A673 (cell line): ENCODE results near the gene PPP1R12C. TPM values are rescaled to one million over a fixed set of nuclear protein-coding genes. Genes with fewer than 3 reads are reported as not detected.

ENCODE experiments used
- BruUV-seq: library from RNA; stranded (reverse); fragments of 400-500 nt; replicated peaks from 2 replicates; lab custom pipeline; 2021; lab: Mats Ljungman, UMichigan
- CTCF ChIA-PET: fragments of 300-600 bp; sonication (Branson Sonifier 250); formaldehyde crosslinking; loops from one replicate; lab custom pipeline; 2022; ENCODE audit warnings: antibody characterized with exemption; lab: Charles Lee
- POLR2A ChIA-PET: fragments of 300-600 bp; sonication (Branson Sonifier 250); formaldehyde crosslinking; loops from one replicate; lab custom pipeline; 2022; ENCODE audit warnings: antibody characterized with exemption; ENCODE audit not compliant: low non-redundant PET; lab: Charles Lee
- DNase-seq: peaks from one replicate; pipeline ENCODE4 v3.0.0-alpha.2; 2015; ENCODE audit warnings: low spot score
- H3K27ac ChIP-seq: fragments of 200-600 bp; sonication (generic); 2 replicates; pipeline ENCODE4 v1.5.1; 2016; ENCODE audit warnings: mixed run types, low read depth, mild to moderate bottlenecking, mixed read lengths, antibody characterized with exemption, low read length; ENCODE audit not compliant: poor library complexity, severe bottlenecking
- H3K27me3 ChIP-seq: fragments of 200-600 bp; sonication (generic); replicated peaks from 2 replicates; pipeline ENCODE4 v1.6.1; 2017; ENCODE audit warnings: mixed run types, low read depth, mild to moderate bottlenecking, mixed read lengths, antibody characterized with exemption, low read length; ENCODE audit not compliant: insufficient read depth, poor library complexity
- H3K36me3 ChIP-seq: fragments of 200-600 bp; sonication (generic); 2 replicates; pipeline ENCODE4 v1.6.1; 2016; ENCODE audit warnings: mixed run types, mild to moderate bottlenecking, mixed read lengths, antibody characterized with exemption, low read length; ENCODE audit not compliant: insufficient read depth, poor library complexity, severe bottlenecking
- H3K4me1 ChIP-seq: fragments of 200-600 bp; sonication (generic); 2 replicates; pipeline ENCODE4 v1.6.1; 2017; ENCODE audit warnings: mixed run types, mild to moderate bottlenecking, mixed read lengths, antibody characterized with exemption, low read length; ENCODE audit not compliant: insufficient read depth, poor library complexity, severe bottlenecking
- H3K4me3 ChIP-seq: fragments of 200-600 bp; sonication (generic); 2 replicates; pipeline ENCODE4 v1.5.1; 2016; ENCODE audit warnings: low read depth, mixed run types, mild to moderate bottlenecking, mixed read lengths, low read length; ENCODE audit not compliant: poor library complexity, severe bottlenecking
- H3K9me3 ChIP-seq: fragments of 200-600 bp; sonication (generic); 2 replicates; pipeline ENCODE4 v1.6.1; 2016; ENCODE audit warnings: mixed run types, low read depth, mild to moderate bottlenecking, mixed read lengths, antibody characterized with exemption, low read length; ENCODE audit not compliant: poor library complexity, severe bottlenecking
- EZH2 ChIP-seq: fragments of 200-600 bp; sonication (generic); IDR thresholded peaks from 2 replicates; pipeline ENCODE4 v1.6.1; 2017; ENCODE audit warnings: borderline replicate concordance, low read depth, mild to moderate bottlenecking, mixed read lengths, antibody characterized with exemption, low read length; ENCODE audit not compliant: poor library complexity, severe bottlenecking
- intact Hi-C: fragments of 100-400 bp; cut with micrococcal nuclease; formaldehyde crosslinking; loops from one replicate; pipeline ENCODE4 v1.10.0; 2022; ENCODE audit not compliant: unreplicated experiment
- total RNA-seq: library from RNA; stranded (reverse); gene quantifications from 2 replicates; pipeline ENCODE4 v1.2.3, GENCODE V29; 2021
- TF ChIP-seq, protein P1 (sequence below): fragments of 300-800, 200-600 bp; sonication (generic); conservative IDR thresholded peaks from 2 replicates; pipeline ENCODE4 v1.5.1; 2017; ENCODE audit warnings: low read depth, mild to moderate bottlenecking, antibody characterized with exemption, low read length, moderate library complexity, mixed read lengths

Gene PPP1R12C
- total RNA-seq, 1 experiment from 2014 or later = 94.6 TPM

DNA sequence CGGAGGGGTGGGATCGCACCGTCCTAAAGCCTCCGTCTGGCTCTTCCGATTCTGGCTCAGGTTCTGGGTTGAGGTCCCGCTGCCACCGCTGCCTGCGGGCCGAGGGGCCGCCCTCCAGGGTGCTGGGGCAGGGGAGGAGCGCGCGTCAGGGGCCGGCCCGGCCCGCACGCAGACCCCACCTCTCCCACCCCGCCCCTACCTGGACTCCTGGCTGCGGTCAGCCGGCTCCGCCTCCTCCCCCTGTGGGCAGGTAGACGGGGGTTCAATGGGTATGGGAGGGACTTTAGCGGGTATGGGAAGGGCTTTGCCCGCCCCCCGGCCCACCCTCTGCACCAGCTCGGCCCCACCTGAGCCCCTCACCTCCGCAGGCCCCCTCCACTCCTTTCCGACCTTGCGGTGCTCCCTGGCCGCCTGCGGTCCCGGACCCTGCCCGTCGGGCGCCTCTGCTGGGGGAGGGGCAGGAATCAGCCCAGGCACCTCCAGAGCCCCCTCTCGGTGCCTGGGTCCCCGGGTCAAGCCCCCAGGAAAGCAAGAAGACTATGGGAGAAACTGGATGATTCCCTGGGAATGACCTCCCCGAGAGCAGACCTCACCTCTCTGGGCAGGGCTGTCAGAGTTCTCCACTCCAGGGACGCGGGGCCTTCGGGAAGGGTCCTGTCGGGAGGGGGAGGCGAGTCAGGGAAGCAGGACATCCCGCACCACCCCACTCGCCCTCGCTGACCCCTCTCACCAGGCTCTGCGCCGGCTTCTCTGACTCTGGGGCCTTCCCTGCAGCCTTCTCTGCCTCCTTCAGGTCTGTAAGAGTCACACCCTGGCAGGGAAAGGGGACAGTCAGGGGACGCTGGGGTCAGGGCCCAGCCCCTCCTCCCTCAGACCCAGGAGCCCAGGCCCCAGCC, 24.8 kb downstream of the PPP1R12C start:
- H3K27ac ChIP-seq = no peak overlapping the region
- peaks cover 2% of the 10 kb centered on the region for H3K36me3 ChIP-seq
- H3K4me1 ChIP-seq = peaks cover 5% of the 10 kb centered on the region
- no peaks in the 10 kb centered on the region for H3K9me3 ChIP-seq
- ChIA-PET CTCF (no interaction called here), POLR2A (no interaction called here)
- BruUV-seq = no TSS peak
- TF ChIP-seq EZH2 = no peak
- TF ChIP-seq, protein P1, sequence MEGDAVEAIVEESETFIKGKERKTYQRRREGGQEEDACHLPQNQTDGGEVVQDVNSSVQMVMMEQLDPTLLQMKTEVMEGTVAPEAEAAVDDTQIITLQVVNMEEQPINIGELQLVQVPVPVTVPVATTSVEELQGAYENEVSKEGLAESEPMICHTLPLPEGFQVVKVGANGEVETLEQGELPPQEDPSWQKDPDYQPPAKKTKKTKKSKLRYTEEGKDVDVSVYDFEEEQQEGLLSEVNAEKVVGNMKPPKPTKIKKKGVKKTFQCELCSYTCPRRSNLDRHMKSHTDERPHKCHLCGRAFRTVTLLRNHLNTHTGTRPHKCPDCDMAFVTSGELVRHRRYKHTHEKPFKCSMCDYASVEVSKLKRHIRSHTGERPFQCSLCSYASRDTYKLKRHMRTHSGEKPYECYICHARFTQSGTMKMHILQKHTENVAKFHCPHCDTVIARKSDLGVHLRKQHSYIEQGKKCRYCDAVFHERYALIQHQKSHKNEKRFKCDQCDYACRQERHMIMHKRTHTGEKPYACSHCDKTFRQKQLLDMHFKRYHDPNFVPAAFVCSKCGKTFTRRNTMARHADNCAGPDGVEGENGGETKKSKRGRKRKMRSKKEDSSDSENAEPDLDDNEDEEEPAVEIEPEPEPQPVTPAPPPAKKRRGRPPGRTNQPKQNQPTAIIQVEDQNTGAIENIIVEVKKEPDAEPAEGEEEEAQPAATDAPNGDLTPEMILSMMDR = no peak
- DNase-seq = no peak
- H3K27me3 ChIP-seq = no peaks in the 10 kb centered on the region
- intact Hi-C loops = no loop called here
- no peak overlapping the region for H3K4me3 ChIP-seq

DNA sequence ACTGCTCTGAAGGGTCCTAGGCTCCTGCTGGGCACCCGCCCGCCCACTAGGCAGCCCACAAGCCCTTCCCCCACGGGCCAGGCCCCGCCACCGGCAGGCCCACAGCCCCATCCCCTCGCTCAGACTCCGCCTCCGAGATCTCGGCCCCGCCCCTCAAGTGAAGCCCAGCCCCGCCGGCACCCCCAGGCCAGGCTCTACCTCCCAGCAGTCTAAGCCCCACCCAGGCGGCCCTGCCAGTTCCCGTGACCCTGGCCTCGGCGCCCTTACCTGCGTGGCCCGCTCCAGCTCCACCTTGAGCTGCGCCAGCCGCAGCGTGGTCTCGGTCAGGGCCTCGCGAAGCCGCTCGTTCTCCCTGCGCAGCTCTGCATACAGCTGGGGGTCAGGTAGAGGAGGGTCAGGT, 25.5 kb downstream of the PPP1R12C start:
- no peak for DNase-seq
- intact Hi-C loops = no loop called here
- no peak overlapping the region for H3K4me3 ChIP-seq
- TF ChIP-seq, protein P1 = no peak
- no peak for TF ChIP-seq EZH2
- H3K4me1 ChIP-seq = peaks cover 11% of the 10 kb centered on the region
- ChIA-PET POLR2A (no interaction called here), CTCF (no interaction called here)
- H3K27me3 ChIP-seq = no peaks in the 10 kb centered on the region
- H3K9me3 ChIP-seq = no peaks in the 10 kb centered on the region
- H3K36me3 ChIP-seq = peaks cover 2% of the 10 kb centered on the region
- no peak overlapping the region for H3K27ac ChIP-seq
- no TSS peak for BruUV-seq

DNA sequence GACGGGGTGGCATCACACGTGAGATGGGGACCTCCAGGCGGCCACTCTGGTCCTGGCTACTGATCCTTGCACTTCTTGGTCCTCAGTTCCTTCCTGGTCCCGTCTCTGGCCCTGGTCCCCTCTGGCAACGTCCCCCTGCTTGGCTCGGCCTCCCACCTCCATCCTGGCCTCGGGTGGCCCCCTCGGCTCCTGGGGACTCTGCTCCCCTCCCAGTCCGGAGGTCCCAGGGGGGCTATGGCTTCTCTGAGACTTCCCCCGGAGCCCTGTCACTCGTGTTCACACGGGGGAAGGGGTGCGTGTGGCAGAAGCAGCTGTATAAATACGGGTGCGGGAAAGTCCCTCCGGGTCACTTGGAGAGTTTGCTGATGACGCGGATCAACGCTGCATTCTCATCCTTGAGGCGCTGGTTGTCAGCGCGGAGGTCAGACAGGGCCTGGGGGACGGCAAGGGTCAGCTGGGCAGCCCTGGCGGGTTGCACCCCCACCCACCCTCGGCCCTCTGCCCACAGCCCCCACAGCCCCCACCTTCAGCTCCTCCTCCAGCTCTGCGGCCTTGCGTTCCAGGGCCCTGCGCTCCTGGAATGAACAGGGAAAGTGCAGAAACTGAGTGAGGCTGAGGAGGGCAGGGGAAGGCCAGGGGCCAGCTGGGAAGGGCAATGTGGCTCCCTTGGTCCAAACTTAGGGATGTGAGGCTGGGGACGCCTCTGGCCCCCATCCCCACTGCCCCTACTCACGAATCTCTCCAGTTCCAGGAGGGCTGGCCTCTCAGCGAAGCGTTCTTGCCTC, 26.1 kb downstream of the PPP1R12C start:
- POLR2A ChIA-PET = no interaction called here
- TSS peak; percentile 88 for BruUV-seq
- Histone ChIP-seq H3K4me3 (no peak overlapping the region), H3K4me1 (peaks cover 11% of the 10 kb centered on the region), H3K27me3 (no peaks in the 10 kb centered on the region), H3K27ac (no peak overlapping the region), H3K9me3 (no peaks in the 10 kb centered on the region), H3K36me3 (peaks cover 2% of the 10 kb centered on the region)
- TF ChIP-seq, protein P1 = no peak
- no peak for TF ChIP-seq EZH2
- intact Hi-C loops = no loop called here
- CTCF ChIA-PET = no interaction called here
- no peak for DNase-seq
